IMR-90 (cell line): Measurements from ENCODE around the gene MFN2. TPM values are rescaled to one million over a fixed set of nuclear protein-coding genes. Genes with fewer than 3 reads are reported as not detected.

Source experiments
- ATAC-seq: fragments of 200-7000 bp; cut with Tn5 transposase; 2 replicates; pipeline ENCODE4 v1.9.1; 2020; ENCODE audit warnings: low read depth, mild to moderate bottlenecking, moderate library complexity
- BruUV-seq: library from RNA; stranded (reverse); fragments of 400-500 nt; replicated peaks from 2 replicates; lab custom pipeline; 2021; lab: Mats Ljungman, UMichigan
- CTCF ChIA-PET: fragments of 300-600 bp; formaldehyde crosslinking; extraction: SDS; loops from one replicate; lab custom pipeline; 2021; ENCODE audit warnings: antibody characterized with exemption; lab: Yijun Ruan, JAX
- POLR2A ChIA-PET: fragments of 300-600 bp; sonication (Branson Sonifier 250); formaldehyde crosslinking; loops from one replicate; lab custom pipeline; 2022; ENCODE audit warnings: antibody characterized with exemption; ENCODE audit not compliant: unreplicated experiment; lab: Charles Lee
- DNase-seq: peaks from one replicate; pipeline ENCODE4 v3.0.0; 2013
- H2AFZ ChIP-seq: replicated peaks from 2 replicates; pipeline ENCODE3; 2013; ENCODE audit warnings: low read length, mild to moderate bottlenecking; ENCODE audit not compliant: poor library complexity
- H2AK5ac ChIP-seq: 2 replicates; pipeline ENCODE4 v1.6.1; 2013; ENCODE audit warnings: low read depth, low read length, inconsistent platforms
- H2AK9ac ChIP-seq: replicated peaks from 2 replicates; pipeline ENCODE3; 2013; ENCODE audit warnings: mild to moderate bottlenecking, low read depth, low read length, moderate library complexity; ENCODE audit not compliant: poor library complexity
- H2BK120ac ChIP-seq: 2 replicates; pipeline ENCODE4 v1.6.1; 2013; ENCODE audit warnings: low read depth, low read length, inconsistent platforms
- H2BK15ac ChIP-seq: 3 replicates; pipeline ENCODE4 v1.6.1; 2013; ENCODE audit warnings: low read depth, low read length, inconsistent platforms
- H2BK20ac ChIP-seq: 2 replicates; pipeline ENCODE4 v1.6.1; 2013; ENCODE audit warnings: low read depth, mild to moderate bottlenecking, inconsistent platforms, low read length, moderate library complexity
- H2BK5ac ChIP-seq: 2 replicates; pipeline ENCODE4 v1.6.1; 2013; ENCODE audit warnings: mild to moderate bottlenecking, low read depth, low read length, inconsistent platforms; ENCODE audit not compliant: poor library complexity, severe bottlenecking
- H3K14ac ChIP-seq: replicated peaks from 2 replicates; pipeline ENCODE4 v1.6.1; 2013; ENCODE audit warnings: low read depth, low read length, inconsistent platforms
- H3K18ac ChIP-seq: 2 replicates; pipeline ENCODE4 v1.6.1; 2013; ENCODE audit warnings: low read depth, low read length, control low read depth
- H3K23ac ChIP-seq: 2 replicates; pipeline ENCODE4 v1.6.1; 2013; ENCODE audit warnings: low read depth, low read length, inconsistent platforms
- H3K27ac ChIP-seq: 2 replicates; pipeline ENCODE4 v1.5.1; 2013; ENCODE audit warnings: mild to moderate bottlenecking, control low read depth, low read length; ENCODE audit not compliant: insufficient read depth
- H3K27me3 ChIP-seq: 2 replicates; pipeline ENCODE4 v1.6.1; 2013; ENCODE audit warnings: low read length; ENCODE audit not compliant: control insufficient read depth, insufficient read depth
- H3K36me3 ChIP-seq: 2 replicates; pipeline ENCODE4 v1.6.1; 2013; ENCODE audit warnings: low read length, mixed read lengths; ENCODE audit not compliant: control insufficient read depth, insufficient read depth
- H3K4ac ChIP-seq: 2 replicates; pipeline ENCODE4 v1.6.1; 2013; ENCODE audit warnings: low read depth, low read length, inconsistent platforms
- H3K4me1 ChIP-seq: 2 replicates; pipeline ENCODE4 v1.6.1; 2013; ENCODE audit warnings: low read length, mixed read lengths; ENCODE audit not compliant: control insufficient read depth, insufficient read depth
- H3K4me2 ChIP-seq: 2 replicates; pipeline ENCODE4 v1.6.1; 2013; ENCODE audit warnings: low read depth, mild to moderate bottlenecking, control low read depth, low read length, moderate library complexity
- H3K4me3 ChIP-seq: 2 replicates; pipeline ENCODE4 v1.5.1; 2013; ENCODE audit warnings: low read depth, mild to moderate bottlenecking, control low read depth, low read length, moderate library complexity; ENCODE audit not compliant: insufficient read depth
- H3K56ac ChIP-seq: 2 replicates; pipeline ENCODE4 v1.6.1; 2013; ENCODE audit warnings: low read length, inconsistent platforms; ENCODE audit not compliant: insufficient read depth; ENCODE audit errors: extremely low read depth
- H3K79me1 ChIP-seq, 2 experiments: 2 replicates each; pipeline ENCODE4 v1.6.1; 2013; ENCODE audit warnings: low read length in 2 of 2, inconsistent platforms in 1 of 2, low read depth in 1 of 2
- H3K9ac ChIP-seq: 2 replicates; pipeline ENCODE4 v1.6.1; 2013; ENCODE audit warnings: low read depth, low read length, control low read depth
- H3K9me1 ChIP-seq: 2 replicates; pipeline ENCODE4 v1.6.1; 2013; ENCODE audit warnings: low read length, inconsistent platforms; ENCODE audit not compliant: insufficient read depth
- H3K9me3 ChIP-seq: 2 replicates; pipeline ENCODE4 v1.6.1; 2013; ENCODE audit warnings: low read length; ENCODE audit not compliant: control insufficient read depth, insufficient read depth
- H4K20me1 ChIP-seq: 2 replicates; pipeline ENCODE4 v1.6.1; 2013; ENCODE audit warnings: low read length, inconsistent platforms; ENCODE audit not compliant: insufficient read depth
- H4K5ac ChIP-seq: 2 replicates; pipeline ENCODE4 v1.6.1; 2013; ENCODE audit warnings: mild to moderate bottlenecking, low read depth, low read length, control low read depth
- H4K8ac ChIP-seq, 2 experiments: 2 replicates each; pipeline ENCODE4 v1.6.1; 2013; ENCODE audit warnings: low read depth in 2 of 2, low read length in 2 of 2, control low read depth in 1 of 2, inconsistent platforms in 1 of 2
- H4K91ac ChIP-seq: 2 replicates; pipeline ENCODE4 v1.6.1; 2013; ENCODE audit warnings: low read depth, low read length, inconsistent platforms; ENCODE audit not compliant: insufficient read depth
- BHLHE40 ChIP-seq: fragments of 150-350 bp; IDR thresholded peaks from 2 replicates; pipeline ENCODE4 v1.6.1; 2016; ENCODE audit warnings: mild to moderate bottlenecking, low read depth, low read length
- FOS ChIP-seq: fragments of 150-350 bp; IDR thresholded peaks from 2 replicates; pipeline ENCODE4 v1.6.1; 2016; ENCODE audit warnings: low read depth, low read length
- MAZ ChIP-seq: IDR thresholded peaks from 2 replicates; pipeline ENCODE4 v1.6.1; 2012; ENCODE audit warnings: low read depth, mild to moderate bottlenecking, low read length, improper control_type of control experiment, moderate library complexity, borderline replicate concordance
- MXI1 ChIP-seq: IDR thresholded peaks from 2 replicates; pipeline ENCODE4 v1.6.1; 2012; ENCODE audit warnings: low read depth, mild to moderate bottlenecking, low read length, moderate library complexity, borderline replicate concordance
- POLR2A ChIP-seq: IDR thresholded peaks from 2 replicates; pipeline ENCODE4 v1.6.1; 2012; ENCODE audit warnings: mild to moderate bottlenecking, low read depth, low read length
- USF2 ChIP-seq: fragments of 150-350 bp; IDR thresholded peaks from 2 replicates; pipeline ENCODE4 v1.6.1; 2017; ENCODE audit warnings: mild to moderate bottlenecking, antibody characterized with exemption, low read length, low read depth
- WGBS, 2 experiments: methylation state at CpG; one replicate each; pipeline versions ENCODE4 v1.1.5 to v1.1.7; 2013; ENCODE audit warnings: missing lambda C conversion rate in 2 of 2; ENCODE audit not compliant: insufficient read length in 1 of 2; ENCODE audit errors: extremely low coverage in 2 of 2; 5-methylcytosine and 5-hydroxymethylcytosine counted together
- dilution Hi-C: fragments of 300-500 bp; cut with HindIII; formaldehyde crosslinking; loops from one replicate; pipeline ENCODE4 v1.14.3; 2018; ENCODE audit warnings: low sequenced_read_pairs; ENCODE audit not compliant: unreplicated experiment
- in situ Hi-C: fragments of 300-500 bp; cut with MboI; formaldehyde crosslinking; loops from 3 replicates; pipeline ENCODE4 v1.14.3; 2019; ENCODE audit warnings: low sequenced_read_pairs, inconsistent platforms, mixed read lengths
- intact Hi-C: fragments of 100-400 bp; cut with micrococcal nuclease; formaldehyde crosslinking; loops from 2 replicates; pipeline ENCODE4 v1.10.0; 2022
- polyA plus RNA-seq, 3 experiments: library from polyadenylated mRNA; depleted of rRNA; stranded (reverse); fragments of >200 nt; gene quantifications; 2 replicates each; pipeline ENCODE4 v1.2.3, GENCODE V29; 2012; ENCODE audit warnings: low replicate concordance in 1 of 3
- total RNA-seq: library from RNA; depleted of rRNA; stranded (reverse); fragments of >200 nt; gene quantifications from 2 replicates; pipeline ENCODE4 v1.2.3, GENCODE V29; 2012

Gene MFN2
- total and polyA plus RNA-seq, 2 of the 4 experiments (the other 2 are of a cell fraction) = 52.8 to 84.2 TPM

GRCh38 chr1:11948822-11949458 lies 31.3 kb upstream of the MFN2 start:
- in situ Hi-C loops = no loop called here
- Histone ChIP-seq H2AK5ac (no peak overlapping the region), H2BK120ac (no peak overlapping the region), H2BK15ac (no peak overlapping the region), H3K4me2 (no peak overlapping the region), H4K20me1 (no peaks in the 10 kb centered on the region; the same call in 1 of the 2 replicates), H2AK9ac (peak overlapping the region; percentile 50), H3K9me1 (no peaks in the 10 kb centered on the region), H3K9ac (no peak overlapping the region), H3K18ac (no peak overlapping the region), H3K4ac (no peak overlapping the region), H3K27me3 (no peaks in the 10 kb centered on the region), H3K4me3 (no peak overlapping the region), H2BK20ac (no peak overlapping the region), H3K23ac (no peak overlapping the region), H2AFZ (peak overlapping the region; percentile 51), H3K9me3 (peaks cover 4% of the 10 kb centered on the region; the same call in 1 of the 2 replicates), H3K4me1 (no peaks in the 10 kb centered on the region), H3K56ac (no peak overlapping the region), H3K14ac (no peak overlapping the region), H4K8ac (no peak overlapping the region), H4K91ac (no peak overlapping the region), H2BK5ac (no peak overlapping the region), H3K79me1 (peaks cover 10 to 33% of the 10 kb centered on the region in 2 experiments), H4K5ac (no peak overlapping the region), H3K36me3 (peaks cover 71% of the 10 kb centered on the region), H3K27ac (no peak overlapping the region)
- WGBS, 2 experiments = 100% methylated on average over 2 of the region's 6 CpGs; no CpG with 5 or more reads in 1 of the 2 experiments
- dilution Hi-C loops = no loop called here
- no TSS peak for BruUV-seq
- ATAC-seq (no peak), DNase-seq (peak; percentile 26)
- CTCF ChIA-PET = interaction anchor here (0.6 kb wide), 1 partner anchor 764 kb away, joined by 4 read pairs; no protein-coding TSS in a partner anchor
- POLR2A ChIA-PET = no interaction called here
- TF ChIP-seq USF2 = peak; percentile 89
- no peak for TF ChIP-seq BHLHE40
- TF ChIP-seq MXI1 = no peak
- no peak for TF ChIP-seq MAZ
- no peak for TF ChIP-seq POLR2A
- no peak for TF ChIP-seq FOS
- intact Hi-C loops = no loop called here
